ENCODE data around the gene ADK. TPM values are rescaled to one million over a fixed set of nuclear protein-coding genes. Genes with fewer than 3 reads are reported as not detected.

Gene ADK
- total and polyA plus RNA-seq, 2 of the 4 experiments (the other 2 are of a cell fraction), result 30.6 to 40.9 TPM

GRCh38 chr10:74342991-74343390 lies 192.0 kb downstream of the ADK start:
- Histone ChIP-seq H4K91ac (ENCODE audit: insufficient read depth, low read depth, low read length) (no peak overlapping the region), H3K4me1 (ENCODE audit: control insufficient read depth, insufficient read depth, low read length) (no peaks in the 10 kb centered on the region), H4K5ac (ENCODE audit: low read depth, low read length) (no peak overlapping the region), H3K9ac (ENCODE audit: low read depth, low read length) (no peak overlapping the region), H2BK15ac (ENCODE audit: low read depth, low read length) (no peak overlapping the region), H3K9me1 (ENCODE audit: insufficient read depth, low read length) (0 out of 2 replicates have a peak, but pooled peaks cover 2% of the 10 kb centered on the region), H3K14ac (replicated peaks; ENCODE audit: low read depth, low read length) (no peak overlapping the region), H3K56ac (ENCODE audit: extremely low read depth, insufficient read depth, low read length) (no peak overlapping the region), H2BK5ac (ENCODE audit: low read depth, low read length, poor library complexity, severe bottlenecking) (no peak overlapping the region), H3K18ac (ENCODE audit: low read depth, low read length) (no peak overlapping the region), H2AK5ac (ENCODE audit: low read depth, low read length) (no peak overlapping the region), H3K9me3 (ENCODE audit: control insufficient read depth, insufficient read depth, low read length) (peaks cover 7% of the 10 kb centered on the region), H3K27me3 (ENCODE audit: control insufficient read depth, insufficient read depth, low read length) (no peaks in the 10 kb centered on the region), H2AK9ac (replicated peaks; ENCODE audit: low read depth, low read length, poor library complexity) (no peak overlapping the region), H3K79me1 (ENCODE audit: low read depth in 1 of 2, low read length in 2 of 2) (peaks cover 13 to 19% of the 10 kb centered on the region in 2 experiments; a peak in 3 of 4 replicates), H4K8ac (ENCODE audit: low read depth in 2 of 2, low read length in 2 of 2) (no peak overlapping the region), H3K4me2 (ENCODE audit: low read depth, low read length) (no peak overlapping the region), H3K36me3 (ENCODE audit: control insufficient read depth, insufficient read depth, low read length) (no peaks in the 10 kb centered on the region), H2BK20ac (ENCODE audit: low read depth, low read length) (no peak overlapping the region), H3K4me3 (ENCODE audit: insufficient read depth, low read depth, low read length) (no peak overlapping the region), H2AFZ (replicated peaks; ENCODE audit: low read length, poor library complexity) (no peak overlapping the region), H4K20me1 (ENCODE audit: insufficient read depth, low read length) (no peaks in the 10 kb centered on the region), H3K4ac (ENCODE audit: low read depth, low read length) (no peak overlapping the region), H3K27ac (ENCODE audit: insufficient read depth, low read length) (no peak overlapping the region), H2BK120ac (ENCODE audit: low read depth, low read length) (no peak overlapping the region), H3K23ac (ENCODE audit: low read depth, low read length) (no peak overlapping the region)
- BruUV-seq (replicated peaks), result no TSS peak
- dilution Hi-C loops (cut with HindIII; ENCODE audit: low sequenced_read_pairs, unreplicated experiment), result no loop called here
- in situ Hi-C loops (cut with MboI; ENCODE audit: low sequenced_read_pairs), result no loop called here
- ChIA-PET CTCF (no interaction called here), POLR2A (ENCODE audit: unreplicated experiment) (no interaction called here)
- intact Hi-C loops (cut with micrococcal nuclease), result no loop called here
- WGBS, 2 experiments (ENCODE audit: extremely low coverage in 2 of 2, insufficient read length in 1 of 2), result 100% methylated on average over 1 of the region's 2 CpGs; no CpG with 5 or more reads in 1 of the 2 experiments
- ATAC-seq (ENCODE audit: low read depth) (no peak), DNase-seq (no peak)
- no peak for TF ChIP-seq MAFK (IDR thresholded peaks at IDR 0.05; ENCODE audit: low read depth, low read length)
- TF ChIP-seq BHLHE40 (IDR thresholded peaks at IDR 0.05; ENCODE audit: low read depth, low read length), result no peak
- no peak for TF ChIP-seq POLR2A (IDR thresholded peaks at IDR 0.05; ENCODE audit: low read depth, low read length)
- TF ChIP-seq USF2 (IDR thresholded peaks at IDR 0.05; ENCODE audit: low read depth, low read length), result no peak
- TF ChIP-seq MAZ (IDR thresholded peaks at IDR 0.05; ENCODE audit: borderline replicate concordance, low read depth, low read length), result no peak

All from IMR-90 (cell line).